Activated naive CD8-positive, alpha-beta T cell treated with anti-CD3 and anti-CD28 coated beads, Interleukin-2, amount 50 U/mL, for 24 hours (primary cell): ENCODE measurements around the gene P3R3URF.
A peak's percentile ranks its signal among the peaks of the same experiment; 100 is the strongest.
"Not testable (repeated sequence)": the region's sequence is repeated elsewhere in the genome, so short reads cannot be mapped to it uniquely, and the experiment has no call there.

Experiments
- ATAC-seq: fragments of 150-1000 bp; cut with Tn5 transposase; one replicate; pipeline ENCODE4 v1.10.0; 2021
- DNase-seq: peaks from one replicate; pipeline ENCODE4 v3.0.0; 2021
- H3K27ac Mint-ChIP-seq: one replicate; pipeline ENCODE4 v1.8.0; 2021; ENCODE audit warnings: mild to moderate bottlenecking, mixed read lengths
- H3K27me3 Mint-ChIP-seq: one replicate; pipeline ENCODE4 v1.8.0; 2021; ENCODE audit warnings: mixed read lengths
- H3K36me3 Mint-ChIP-seq: one replicate; pipeline ENCODE4 v1.8.0; 2021; ENCODE audit warnings: low read depth, mixed read lengths
- H3K4me1 Mint-ChIP-seq: one replicate; pipeline ENCODE4 v1.8.0; 2021; ENCODE audit warnings: mixed read lengths
- H3K4me3 Mint-ChIP-seq: one replicate; pipeline ENCODE4 v1.8.0; 2021; ENCODE audit warnings: mild to moderate bottlenecking, moderate library complexity, mixed read lengths
- H3K9me3 Mint-ChIP-seq: one replicate; pipeline ENCODE4 v1.8.0; 2021; ENCODE audit warnings: mixed read lengths

P3R3URF gene

GRCh38 chr1:46176211-46176865 is at the start of gene P3R3URF:
TSS of gene P3R3URF (minus strand) at chr1:46176488. CDS start at chr1:46176471, 17 bp downstream.
- Mint-ChIP-seq H3K27me3 (no peaks in the 10 kb centered on the region), H3K4me1 (no peaks in the 10 kb centered on the region), H3K4me3 (no peak within 1 kb of the TSS), H3K9me3 (no peaks in the 10 kb centered on the region), H3K27ac (no peak within 1 kb of the TSS), H3K36me3 (no peaks in the 10 kb centered on the region)
- ATAC-seq, result no peak
- no peak for DNase-seq

GRCh38 chr1:46224966-46225365 is 48.7 kb upstream of the P3R3URF start:
- H3K36me3 Mint-ChIP-seq, result no peaks in the 10 kb centered on the region
- H3K27ac Mint-ChIP-seq, result no peak overlapping the region
- H3K4me3 Mint-ChIP-seq, result no peak overlapping the region
- H3K4me1 Mint-ChIP-seq, result peaks cover 3% of the 10 kb centered on the region
- ATAC-seq (no peak), DNase-seq (no peak)
- H3K9me3 Mint-ChIP-seq, result no peaks in the 10 kb centered on the region
- H3K27me3 Mint-ChIP-seq, result no peaks in the 10 kb centered on the region

DNA sequence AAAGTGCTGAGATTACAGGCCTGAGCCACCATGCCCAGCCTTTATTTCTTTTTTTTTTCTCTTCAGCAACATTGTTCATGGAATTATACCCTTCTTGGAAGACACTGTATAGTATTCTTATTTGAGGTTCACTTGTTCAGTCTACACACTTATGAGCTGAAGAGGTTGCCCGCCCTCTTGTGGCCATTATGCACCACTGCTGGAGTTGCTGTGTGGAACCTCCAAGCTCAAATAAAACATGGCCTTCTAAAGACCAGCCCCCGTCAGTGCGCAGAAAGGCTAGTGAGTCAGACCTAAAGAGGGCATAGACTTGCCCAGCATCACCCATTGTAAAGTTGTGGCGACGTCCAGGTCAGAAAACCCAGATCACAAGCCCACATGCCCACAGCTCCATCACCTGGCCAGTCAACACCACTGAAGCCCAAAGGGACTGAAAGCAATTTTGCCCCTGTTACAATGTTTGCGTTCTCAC is 47.2 kb upstream of the P3R3URF start:
- no peak overlapping the region for H3K27ac Mint-ChIP-seq
- H3K36me3 Mint-ChIP-seq, result no peaks in the 10 kb centered on the region
- peak; percentile 61 for DNase-seq
- ATAC-seq, result peak; percentile 93
- no peaks in the 10 kb centered on the region for H3K9me3 Mint-ChIP-seq
- H3K4me3 Mint-ChIP-seq, result no peak overlapping the region
- H3K4me1 Mint-ChIP-seq, result peaks cover 3% of the 10 kb centered on the region
- no peaks in the 10 kb centered on the region for H3K27me3 Mint-ChIP-seq

GRCh38 chr1:46223055-46223454 is 46.8 kb upstream of the P3R3URF start:
- H3K36me3 Mint-ChIP-seq, H3K9me3 Mint-ChIP-seq, ATAC-seq, H3K4me3 Mint-ChIP-seq, H3K4me1 Mint-ChIP-seq, H3K27ac Mint-ChIP-seq, DNase-seq, H3K27me3 Mint-ChIP-seq: not testable (repeated sequence)

- Mint-ChIP-seq H3K4me3 (no peak overlapping the region), H3K27ac (no peak overlapping the region), H3K27me3 (no peaks in the 10 kb centered on the region), H3K36me3 (no peaks in the 10 kb centered on the region), H3K4me1 (peaks cover 3% of the 10 kb centered on the region), H3K9me3 (no peaks in the 10 kb centered on the region)
- ATAC-seq (no peak), DNase-seq (no peak)
These were observed 45.5 kb upstream of the P3R3URF start for GRCh38 chr1:46221749-46222148.

GRCh38 chr1:46220808-46221207 is 44.5 kb upstream of the P3R3URF start:
- Mint-ChIP-seq H3K4me1 (peaks cover 3% of the 10 kb centered on the region), H3K36me3 (no peaks in the 10 kb centered on the region), H3K4me3 (no peak overlapping the region), H3K27ac (no peak overlapping the region), H3K9me3 (no peaks in the 10 kb centered on the region), H3K27me3 (no peaks in the 10 kb centered on the region)
- DNase-seq (no peak), ATAC-seq (peak; percentile 26)

GRCh38 chr1:46219551-46220520 is 43.5 kb upstream of the P3R3URF start:
- ATAC-seq (no peak), DNase-seq (no peak)
- peaks cover 3% of the 10 kb centered on the region for H3K4me1 Mint-ChIP-seq
- no peak overlapping the region for H3K27ac Mint-ChIP-seq
- H3K27me3 Mint-ChIP-seq, result no peaks in the 10 kb centered on the region
- H3K9me3 Mint-ChIP-seq, result no peaks in the 10 kb centered on the region
- H3K4me3 Mint-ChIP-seq, result no peak overlapping the region
- no peaks in the 10 kb centered on the region for H3K36me3 Mint-ChIP-seq

- H3K4me3 Mint-ChIP-seq, result no peak overlapping the region
- DNase-seq (no peak), ATAC-seq (no peak)
- no peak overlapping the region for H3K27ac Mint-ChIP-seq
- H3K27me3 Mint-ChIP-seq, result no peaks in the 10 kb centered on the region
- no peaks in the 10 kb centered on the region for H3K4me1 Mint-ChIP-seq
- no peaks in the 10 kb centered on the region for H3K36me3 Mint-ChIP-seq
- H3K9me3 Mint-ChIP-seq, result no peaks in the 10 kb centered on the region
These were observed 42.2 kb upstream of the P3R3URF start for GRCh38 chr1:46218443-46218842.

- ATAC-seq (no peak), DNase-seq (no peak)
- no peaks in the 10 kb centered on the region for H3K36me3 Mint-ChIP-seq
- no peak overlapping the region for H3K4me3 Mint-ChIP-seq
- no peaks in the 10 kb centered on the region for H3K27me3 Mint-ChIP-seq
- H3K27ac Mint-ChIP-seq, result no peak overlapping the region
- no peaks in the 10 kb centered on the region for H3K4me1 Mint-ChIP-seq
- H3K9me3 Mint-ChIP-seq, result no peaks in the 10 kb centered on the region
These were observed 39.2 kb upstream of the P3R3URF start for GRCh38 chr1:46215504-46215903.

GRCh38 chr1:46211051-46211450 is 34.8 kb upstream of the P3R3URF start:
- Mint-ChIP-seq H3K27me3 (no peaks in the 10 kb centered on the region), H3K4me1 (no peaks in the 10 kb centered on the region), H3K27ac (no peak overlapping the region), H3K9me3 (no peaks in the 10 kb centered on the region), H3K4me3 (no peak overlapping the region), H3K36me3 (no peaks in the 10 kb centered on the region)
- ATAC-seq, result no peak
- no peak for DNase-seq

DNA sequence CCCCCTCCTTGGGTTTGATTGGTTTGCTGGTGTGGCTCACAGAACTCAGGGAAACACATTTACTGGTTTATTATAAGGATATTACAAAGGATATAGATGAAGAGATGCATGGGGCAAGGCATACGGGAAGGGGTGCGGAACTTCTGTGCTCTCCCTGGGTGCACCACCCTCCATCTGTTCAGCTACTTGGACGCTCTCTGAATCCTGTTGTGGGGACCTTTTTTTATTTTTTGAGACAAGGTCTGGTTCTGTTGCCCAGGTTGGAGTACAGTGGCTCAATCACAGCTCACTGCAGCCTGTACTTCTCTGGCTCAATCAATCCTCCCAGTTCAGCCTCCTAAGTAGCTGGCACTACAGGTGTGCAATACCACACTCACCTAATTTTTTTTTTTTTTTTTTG is 34.3 kb upstream of the P3R3URF start:
- ATAC-seq (no peak), DNase-seq (no peak)
- Mint-ChIP-seq H3K9me3 (no peaks in the 10 kb centered on the region), H3K4me3 (no peak overlapping the region), H3K4me1 (no peaks in the 10 kb centered on the region), H3K27me3 (no peaks in the 10 kb centered on the region), H3K36me3 (no peaks in the 10 kb centered on the region), H3K27ac (no peak overlapping the region)

- Mint-ChIP-seq H3K27ac (no peak overlapping the region), H3K27me3 (peaks cover 3% of the 10 kb centered on the region), H3K9me3 (no peaks in the 10 kb centered on the region), H3K4me3 (no peak overlapping the region), H3K36me3 (no peaks in the 10 kb centered on the region), H3K4me1 (peaks cover 15% of the 10 kb centered on the region)
- ATAC-seq (no peak), DNase-seq (no peak)
These were observed 30.1 kb upstream of the P3R3URF start for GRCh38 chr1:46206399-46206798.

- Mint-ChIP-seq H3K9me3 (no peaks in the 10 kb centered on the region), H3K4me3 (no peak overlapping the region), H3K27me3 (peaks cover 3% of the 10 kb centered on the region), H3K4me1 (peaks cover 15% of the 10 kb centered on the region), H3K36me3 (no peaks in the 10 kb centered on the region), H3K27ac (no peak overlapping the region)
- DNase-seq (no peak), ATAC-seq (no peak)
These were observed 29.5 kb upstream of the P3R3URF start for GRCh38 chr1:46205791-46206190.

DNA sequence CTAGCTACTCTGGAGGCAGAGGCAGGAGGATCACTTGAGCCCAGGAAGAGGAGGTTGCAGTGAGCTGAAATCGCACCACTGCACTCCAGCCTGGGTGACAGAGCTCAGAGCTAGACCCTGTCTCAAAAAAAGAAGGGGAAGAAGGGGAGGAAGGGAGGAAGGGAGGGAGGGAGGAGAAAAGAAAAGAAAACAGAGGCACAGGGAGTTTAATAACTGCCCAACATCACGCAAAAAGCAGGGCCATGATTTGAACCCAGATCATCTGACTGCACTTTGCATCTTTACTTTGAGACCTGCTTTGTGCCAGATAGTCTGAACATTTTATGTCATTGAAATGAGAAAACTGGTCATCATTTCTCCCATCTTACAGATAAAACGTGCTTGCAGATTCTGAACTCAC is 28.9 kb upstream of the P3R3URF start:
- DNase-seq (no peak), ATAC-seq (no peak)
- no peak overlapping the region for H3K4me3 Mint-ChIP-seq
- peaks cover 15% of the 10 kb centered on the region for H3K4me1 Mint-ChIP-seq
- H3K36me3 Mint-ChIP-seq, result no peaks in the 10 kb centered on the region
- H3K9me3 Mint-ChIP-seq, result no peaks in the 10 kb centered on the region
- H3K27me3 Mint-ChIP-seq, result peaks cover 3% of the 10 kb centered on the region
- no peak overlapping the region for H3K27ac Mint-ChIP-seq

- DNase-seq, result no peak
- H3K36me3 Mint-ChIP-seq, result no peaks in the 10 kb centered on the region
- no peak overlapping the region for H3K27ac Mint-ChIP-seq
- H3K9me3 Mint-ChIP-seq, result no peaks in the 10 kb centered on the region
- H3K4me1 Mint-ChIP-seq, result peaks cover 15% of the 10 kb centered on the region
- peaks cover 3% of the 10 kb centered on the region for H3K27me3 Mint-ChIP-seq
- no peak for ATAC-seq
- peak overlapping the region; percentile 83 for H3K4me3 Mint-ChIP-seq
These were observed 28.1 kb upstream of the P3R3URF start for GRCh38 chr1:46204406-46204742.
